NOMO-1 (cell line): ENCODE data around the gene PWWP2B.

Source experiments
- DNase-seq, 2 experiments: peaks; one replicate each; lab custom pipeline; 2025; ENCODE audit not compliant: unreplicated experiment in 2 of 2; lab: John Stamatoyannopoulos, UW

The PWWP2B gene

GRCh38 chr10:132363376-132363775 is 33.6 kb upstream of the PWWP2B start:
- no peak for DNase-seq

DNA sequence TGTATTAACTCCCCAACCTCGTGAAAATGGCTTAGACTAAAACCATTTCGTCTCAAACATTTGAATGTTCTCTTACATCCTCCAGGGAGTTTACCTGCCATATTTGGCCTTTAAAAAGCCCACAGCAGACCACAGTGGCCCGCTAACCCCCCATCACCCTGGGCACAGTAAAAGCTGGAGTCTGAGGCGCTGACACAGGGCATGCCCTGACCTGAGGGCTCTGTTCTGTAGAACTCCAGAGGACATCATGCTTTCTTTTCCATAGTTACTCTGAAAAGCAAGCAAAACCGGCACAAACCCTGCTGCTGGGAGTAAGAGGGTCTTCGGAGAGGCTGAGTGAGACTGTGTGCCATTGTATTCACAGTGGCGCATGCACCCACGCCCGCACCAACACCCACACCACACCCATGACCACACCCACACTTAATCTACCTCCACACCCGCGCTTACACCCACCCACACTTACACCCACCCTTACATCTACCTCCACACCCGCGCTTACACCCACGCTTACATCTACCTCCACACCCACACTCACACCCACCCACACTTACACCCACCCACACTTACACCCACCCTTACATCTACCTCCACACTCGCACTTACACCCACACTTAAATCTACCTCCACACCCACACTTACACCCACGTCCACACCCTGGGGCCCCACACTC is 32.9 kb upstream of the PWWP2B start:
- DNase-seq, result peak in 1 of 2 experiments; percentile 14

GRCh38 chr10:132364594-132364970 is 32.4 kb upstream of the PWWP2B start:
- no peak for DNase-seq

DNA sequence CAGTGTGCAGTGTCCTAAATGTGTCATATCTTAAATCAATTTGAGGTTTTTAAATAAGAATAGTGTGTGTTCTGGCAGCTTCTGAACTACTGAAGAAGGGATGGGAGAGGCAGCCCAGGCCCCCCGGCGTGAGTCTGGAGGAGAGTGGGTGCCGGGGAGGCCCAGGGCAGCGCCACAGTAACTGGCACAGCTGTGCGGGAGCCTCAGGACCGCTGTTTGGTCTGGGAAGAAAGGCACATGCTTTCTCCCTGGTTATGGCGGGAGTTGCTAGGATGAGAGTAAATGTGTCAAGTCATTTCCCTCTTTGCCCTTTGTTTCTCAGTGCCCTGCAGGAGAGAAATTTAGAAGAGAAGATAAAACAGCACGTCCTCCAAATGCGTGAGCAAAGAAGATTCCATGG is 31.9 kb upstream of the PWWP2B start:
- no peak for DNase-seq

DNA sequence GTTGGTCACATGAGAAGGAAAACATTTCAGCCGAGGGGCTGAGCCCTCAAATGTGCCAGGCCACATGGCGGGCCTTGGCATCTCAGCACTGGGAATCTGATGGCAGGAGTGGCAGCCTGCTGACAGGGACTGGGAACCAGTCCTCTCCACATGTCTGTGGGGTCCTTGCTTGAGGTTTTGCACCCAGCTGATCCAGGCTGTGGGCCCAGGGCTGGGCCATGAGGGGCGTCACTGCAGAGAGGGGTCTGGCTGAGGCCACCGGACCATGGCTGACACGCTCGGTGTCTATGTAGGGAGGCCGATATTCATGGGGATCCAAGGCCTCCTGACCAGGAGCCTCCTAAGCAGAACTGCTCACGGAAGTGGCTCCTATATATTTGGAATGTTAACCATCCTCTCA is 31.0 kb upstream of the PWWP2B start:
- DNase-seq, result no peak

DNA sequence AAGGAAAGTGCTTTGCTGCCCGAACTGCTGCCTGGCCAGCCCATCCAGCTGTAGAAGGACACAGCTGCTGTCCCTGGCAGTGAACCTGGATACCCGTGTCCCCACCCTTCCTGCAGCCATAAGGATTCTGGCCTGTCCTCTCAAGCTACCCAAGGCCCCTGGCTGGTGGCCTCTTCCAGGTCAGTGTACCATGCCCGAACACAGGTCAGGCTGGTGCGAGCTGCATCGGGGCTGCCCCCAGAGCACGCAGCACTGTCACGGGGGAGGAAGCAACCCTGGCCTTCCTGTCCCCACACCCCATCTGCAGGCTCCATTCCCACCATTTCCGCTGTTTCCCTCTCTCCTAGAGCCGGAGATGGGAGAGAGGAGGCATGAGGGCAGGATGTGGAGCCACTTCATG is 30.5 kb upstream of the PWWP2B start:
- no peak for DNase-seq

- DNase-seq, result no peak
Observed at GRCh38 chr10:132368391-132368790, 28.6 kb upstream of the PWWP2B start.

DNA sequence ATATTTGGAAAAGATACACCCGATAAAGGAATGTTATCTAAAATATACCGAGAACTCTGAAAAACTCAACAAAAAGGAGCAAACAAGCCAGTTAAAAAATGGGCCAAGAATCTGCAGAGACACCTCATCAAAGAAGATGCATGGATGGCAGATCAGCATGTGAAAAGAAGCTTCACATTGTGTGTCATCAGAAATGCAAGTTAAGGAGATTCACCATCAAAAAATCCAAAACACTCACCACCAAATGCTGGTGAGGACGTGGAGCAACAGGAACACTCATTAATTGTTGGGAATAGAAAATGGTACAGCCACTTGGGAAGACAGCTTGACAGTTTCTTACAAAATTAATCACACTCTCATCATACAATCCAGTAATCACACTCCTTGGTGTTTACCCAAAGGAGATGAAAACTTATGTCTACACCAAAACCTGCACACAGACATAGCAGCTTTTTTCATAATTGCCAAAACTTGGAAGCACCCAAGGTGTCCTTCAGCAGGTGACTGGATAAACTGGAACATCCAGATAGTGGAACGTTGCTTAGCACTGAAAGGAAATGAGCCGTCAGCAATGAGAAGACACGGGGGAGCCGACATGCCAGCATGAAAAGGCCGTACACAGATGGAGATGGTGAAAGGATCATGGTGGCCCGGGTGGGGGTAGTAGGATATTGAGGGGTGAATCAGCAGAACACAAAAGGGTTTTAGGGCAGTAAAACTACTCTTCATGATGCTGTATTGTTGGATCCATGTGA is 27.9 kb upstream of the PWWP2B start:
- no peak for DNase-seq

DNA sequence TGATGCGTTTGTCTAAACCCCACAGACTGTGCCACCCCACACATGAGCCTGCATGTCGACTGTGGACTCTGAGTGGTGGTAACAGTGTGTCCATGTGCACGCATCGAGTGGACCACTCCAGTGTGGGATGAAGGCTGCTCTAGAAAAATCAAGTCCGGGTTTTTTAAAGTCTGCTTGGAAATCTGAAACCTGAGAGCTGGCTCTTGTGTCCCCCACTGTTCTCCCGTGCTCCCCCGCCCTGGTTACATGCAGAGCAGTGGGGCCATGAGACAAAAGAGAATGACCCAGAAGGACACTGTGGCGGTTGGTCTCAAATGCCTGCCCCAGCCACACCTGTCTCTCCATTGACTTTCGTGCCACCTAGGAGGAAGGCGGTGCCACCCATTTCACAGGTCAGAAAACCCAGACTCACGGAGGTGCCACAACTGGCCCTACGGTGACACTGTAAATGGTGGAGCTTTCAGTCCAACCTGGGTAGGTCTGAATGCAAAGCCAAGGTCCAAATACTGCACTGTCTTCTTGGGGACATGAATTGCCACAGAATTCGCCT is 27.3 kb upstream of the PWWP2B start:
- DNase-seq, result no peak

DNA sequence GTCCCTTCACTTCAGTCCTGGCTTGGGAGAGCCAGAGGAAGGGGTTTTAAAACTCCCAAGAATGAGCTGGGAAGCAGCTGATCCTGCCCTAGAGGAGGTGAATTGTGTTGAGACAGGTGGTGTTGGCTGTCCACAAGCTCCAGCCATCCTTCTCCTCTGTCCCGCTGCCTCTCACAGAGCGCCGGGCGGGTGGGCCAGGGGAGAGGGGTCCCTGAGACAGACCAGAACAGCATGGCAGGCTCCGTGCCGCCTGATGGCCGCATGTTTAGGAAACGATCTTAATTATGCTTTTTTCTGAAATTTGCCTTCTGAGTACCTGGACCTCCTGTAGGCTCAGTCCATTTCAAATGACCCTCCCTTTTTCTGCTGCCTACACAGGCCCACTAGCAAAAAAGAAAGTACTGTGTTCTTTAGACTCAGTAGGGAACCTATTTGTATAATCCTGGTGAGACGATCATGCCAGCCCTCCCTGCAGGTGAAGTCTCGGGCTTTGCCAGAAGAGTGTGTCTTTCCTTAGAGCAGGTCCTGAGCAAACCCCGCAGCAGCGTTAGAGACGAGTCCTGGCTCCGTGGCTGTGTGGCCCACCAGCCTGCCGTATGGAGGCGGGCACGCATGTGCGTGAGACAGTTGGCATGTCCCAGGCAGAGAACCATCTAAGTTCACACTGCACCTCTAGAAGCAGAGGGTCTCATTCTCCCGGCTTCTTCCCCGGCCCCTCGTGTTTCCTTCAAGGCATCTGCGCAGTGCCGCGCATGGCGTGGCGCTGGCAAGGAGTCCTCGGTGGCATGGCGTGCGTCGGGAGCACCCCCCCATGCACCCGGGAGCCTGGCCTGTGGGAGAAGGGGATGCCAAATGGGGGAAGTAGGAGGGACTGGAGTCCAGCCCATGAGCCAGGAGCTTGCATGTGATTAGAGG is 26.3 kb upstream of the PWWP2B start:
- no peak for DNase-seq

DNA sequence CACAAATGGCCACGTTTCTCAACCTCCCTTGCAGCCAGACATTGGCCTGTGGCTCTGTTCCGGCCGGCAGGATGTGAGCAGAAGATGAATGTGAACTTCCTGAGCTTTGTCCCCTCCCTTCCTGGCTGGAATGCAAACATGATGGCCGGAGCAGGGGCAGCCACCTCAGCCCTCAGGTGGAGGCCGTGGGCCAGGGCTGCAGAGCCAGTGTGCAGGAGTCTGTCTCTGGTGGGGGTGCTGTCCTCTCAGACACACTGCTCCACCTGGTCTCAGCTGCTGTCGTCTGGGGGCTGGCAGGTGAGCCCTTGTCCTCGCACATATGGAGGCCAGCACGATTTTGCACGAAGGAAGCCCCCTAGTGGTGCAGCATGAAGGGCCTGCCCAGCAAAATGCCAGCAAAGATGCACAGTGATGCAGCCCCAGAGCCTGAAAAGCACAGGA is 25.3 kb upstream of the PWWP2B start:
- no peak for DNase-seq

GRCh38 chr10:132372516-132373095 is 24.4 kb upstream of the PWWP2B start:
- DNase-seq, result no peak

- DNase-seq, result no peak
Observed at GRCh38 chr10:132373241-132373955, 23.6 kb upstream of the PWWP2B start.

DNA sequence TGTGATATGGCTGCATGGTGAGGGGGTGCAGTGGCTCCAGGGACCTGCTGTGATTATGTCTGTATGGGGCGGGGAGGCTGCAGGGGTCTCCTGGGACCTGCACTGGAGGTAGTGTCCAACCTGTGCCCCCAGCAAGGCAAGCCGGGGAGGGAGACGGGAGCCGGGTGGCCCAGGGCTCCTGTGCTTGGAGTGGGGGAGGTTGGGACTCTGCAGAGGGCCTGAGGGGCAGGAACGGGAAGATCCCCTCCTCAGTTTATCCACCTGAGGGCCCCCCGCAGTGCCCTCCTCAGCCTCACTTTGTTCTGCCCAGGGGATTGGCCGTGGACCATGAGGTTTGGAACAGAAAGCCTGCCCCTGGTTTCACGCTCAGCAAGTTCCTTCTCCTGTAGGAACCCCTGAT is 22.8 kb upstream of the PWWP2B start:
- no peak for DNase-seq

GRCh38 chr10:132374612-132375011 is 22.4 kb upstream of the PWWP2B start:
- no peak for DNase-seq

GRCh38 chr10:132375116-132375794 is 21.7 kb upstream of the PWWP2B start:
- DNase-seq, result peak in 1 of 2 experiments; percentile 56

DNA sequence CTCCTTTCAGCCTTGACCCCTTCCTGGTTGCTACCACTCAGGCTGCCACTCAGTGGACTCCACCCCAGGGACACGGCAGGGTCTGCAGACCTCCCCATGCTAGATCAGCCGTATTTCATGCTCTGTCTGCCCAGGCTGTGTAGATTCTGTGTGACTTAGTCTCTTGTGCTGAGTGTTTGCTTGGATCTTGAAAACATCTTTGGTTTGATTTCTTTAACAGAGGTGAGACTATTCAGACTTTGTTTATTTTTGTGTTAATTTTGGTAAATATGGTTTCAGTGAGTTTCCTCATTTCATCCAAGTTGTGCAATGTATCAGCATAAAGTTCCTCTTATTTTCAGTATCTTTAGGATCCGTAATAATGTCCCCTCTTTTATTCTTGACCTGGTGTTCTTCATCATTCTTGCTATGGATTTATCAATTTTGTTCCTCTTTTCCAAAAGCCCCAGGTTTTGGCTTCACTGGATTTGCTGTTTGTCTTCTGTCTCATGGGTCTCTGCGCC is 21.2 kb upstream of the PWWP2B start:
- peak in 1 of 2 experiments; percentile 79 for DNase-seq

DNA sequence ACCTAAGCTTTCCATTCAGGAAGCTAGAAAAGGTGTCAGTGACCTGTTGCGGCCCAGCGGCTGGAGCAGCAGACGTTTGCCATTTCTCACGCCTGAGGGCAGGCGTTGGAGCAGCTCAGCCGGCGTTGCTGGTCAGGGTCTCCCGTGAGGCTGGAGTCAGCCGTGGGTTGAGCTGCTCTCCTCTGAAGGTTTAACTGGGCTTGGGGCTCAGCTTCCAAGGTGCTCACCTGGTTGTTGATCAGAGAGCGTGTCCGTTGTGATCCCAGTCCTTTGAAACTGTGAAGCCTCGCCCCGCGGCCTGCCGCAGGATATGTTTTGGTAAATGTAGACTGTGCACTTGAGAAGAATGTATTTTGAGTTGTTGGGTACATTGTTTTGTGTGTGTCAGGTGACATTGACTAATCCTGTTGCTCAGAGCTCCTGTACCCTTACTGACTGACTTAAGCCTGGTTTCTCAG is 20.6 kb upstream of the PWWP2B start:
- DNase-seq, result no peak

DNA sequence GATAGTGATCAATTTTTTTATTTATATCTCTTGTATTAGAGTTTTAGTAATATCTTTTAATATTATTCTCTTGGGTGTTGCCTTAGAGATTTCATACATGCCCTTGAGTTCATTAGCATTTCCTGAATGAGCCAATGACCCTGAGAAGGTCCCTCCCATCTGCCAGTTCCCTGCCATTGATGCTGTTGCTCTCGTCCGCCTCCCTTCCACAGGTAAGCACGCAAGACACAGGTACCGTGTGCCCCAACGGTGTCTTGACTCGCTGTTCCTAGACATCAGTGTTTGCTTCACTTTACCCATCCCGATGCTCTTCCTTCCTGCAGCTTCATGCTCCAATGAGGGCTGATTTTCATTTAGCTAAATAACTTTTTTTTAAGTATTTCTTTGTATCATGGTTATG is 19.7 kb upstream of the PWWP2B start:
- no peak for DNase-seq
